ENCODE data around the gene SAT1. TPM values are rescaled to one million over a fixed set of nuclear protein-coding genes. Genes with fewer than 3 reads are reported as not detected.
A peak's percentile ranks its signal among the peaks of the same experiment; 100 is the strongest.
"Not testable (repeated sequence)": the region's sequence is repeated elsewhere in the genome, so short reads cannot be mapped to it uniquely, and the experiment has no call there.

The SAT1 gene
- polyA plus RNA-seq, 1 experiment = 46.1 TPM

GRCh38 chrX:23742697-23743622 is 40.0 kb upstream of the SAT1 start, which contains the start of gene ACOT9:
Gene ACOT9 (minus strand): TSS chrX:23743276. CDS start chrX:23743144, 132 bp downstream.
- no peak for TF ChIP-seq CTCF (IDR thresholded peaks at IDR 0.05; ENCODE audit: insufficient read depth, low read depth, low read length)
- CTCF ChIA-PET = interaction anchor here (0.6 to 1.2 kb wide), 3 partner anchors 9 to 160 kb away, joined by 3 to 6 read pairs (median 3); no protein-coding TSS in a partner anchor
- DNase-seq (ENCODE audit: low read depth) = peak; percentile 75
- Histone ChIP-seq H3K36me3 (ENCODE audit: control insufficient read depth, insufficient read depth, low read length) (no peaks in the 10 kb centered on the region), H3K27me3 (ENCODE audit: control insufficient read depth, insufficient read depth, low read length) (no peaks in the 10 kb centered on the region), H3K4me3 (ENCODE audit: low read depth, low read length) (peak within 1 kb of the TSS; percentile 84)
- POLR2A ChIA-PET = interaction anchor here (0.6 kb wide), 1 partner anchor 42 kb away, joined by 4 read pairs; no protein-coding TSS in a partner anchor

GRCh38 chrX:23743623-23743971 is 39.4 kb upstream of the SAT1 start:
- DNase-seq (ENCODE audit: low read depth); H3K27me3 ChIP-seq (ENCODE audit: control insufficient read depth, insufficient read depth, low read length); H3K36me3 ChIP-seq (ENCODE audit: control insufficient read depth, insufficient read depth, low read length); POLR2A ChIA-PET: not testable (repeated sequence)
- CTCF ChIA-PET = interaction anchor here (0.6 kb wide), 1 partner anchor 159 kb away, joined by 3 read pairs; no protein-coding TSS in a partner anchor
- peak overlapping the region; percentile 84; the same call in 1 of the 2 replicates for H3K4me3 ChIP-seq (ENCODE audit: low read depth, low read length)

GRCh38 chrX:23745786-23746185 is 37.2 kb upstream of the SAT1 start:
- no peaks in the 10 kb centered on the region for H3K36me3 ChIP-seq (ENCODE audit: control insufficient read depth, insufficient read depth, low read length)
- no peaks in the 10 kb centered on the region for H3K27me3 ChIP-seq (ENCODE audit: control insufficient read depth, insufficient read depth, low read length)
- ChIA-PET POLR2A (no interaction called here), CTCF (no interaction called here)
- no peak for TF ChIP-seq CTCF (IDR thresholded peaks at IDR 0.05; ENCODE audit: insufficient read depth, low read depth, low read length)
- no peak for DNase-seq (ENCODE audit: low read depth)
- H3K4me3 ChIP-seq (ENCODE audit: low read depth, low read length) = no peak overlapping the region

GRCh38 chrX:23749129-23749528 is 33.8 kb upstream of the SAT1 start:
- ChIA-PET CTCF (no interaction called here), POLR2A (no interaction called here)
- no peak overlapping the region for H3K4me3 ChIP-seq (ENCODE audit: low read depth, low read length)
- no peaks in the 10 kb centered on the region for H3K36me3 ChIP-seq (ENCODE audit: control insufficient read depth, insufficient read depth, low read length)
- H3K27me3 ChIP-seq (ENCODE audit: control insufficient read depth, insufficient read depth, low read length) = no peaks in the 10 kb centered on the region
- no peak for DNase-seq (ENCODE audit: low read depth)
- TF ChIP-seq CTCF (IDR thresholded peaks at IDR 0.05; ENCODE audit: insufficient read depth, low read depth, low read length) = no peak

DNA sequence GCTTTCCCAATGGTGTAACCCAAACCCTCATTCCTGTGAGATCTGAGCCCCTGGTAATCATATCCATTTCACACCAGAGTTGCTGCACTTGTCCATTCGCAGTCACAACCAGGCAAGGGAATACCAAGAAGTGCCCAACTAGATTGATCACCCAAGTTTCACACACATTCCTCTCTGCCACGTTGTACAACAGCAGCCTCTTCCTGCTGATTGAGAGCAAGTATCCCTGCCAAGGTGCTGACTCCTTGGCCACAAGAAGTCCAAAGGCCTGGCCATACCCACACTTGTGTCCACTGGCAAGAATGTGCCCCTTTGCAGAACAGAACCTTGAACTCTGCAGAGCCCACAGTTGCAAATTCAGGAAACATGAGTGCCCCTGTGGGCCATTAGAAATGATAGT is 33.4 kb upstream of the SAT1 start:
- H3K27me3 ChIP-seq (ENCODE audit: control insufficient read depth, insufficient read depth, low read length) = no peaks in the 10 kb centered on the region
- no peak for TF ChIP-seq CTCF (IDR thresholded peaks at IDR 0.05; ENCODE audit: insufficient read depth, low read depth, low read length)
- H3K4me3 ChIP-seq (ENCODE audit: low read depth, low read length) = no peak overlapping the region
- CTCF ChIA-PET = no interaction called here
- H3K36me3 ChIP-seq (ENCODE audit: control insufficient read depth, insufficient read depth, low read length) = no peaks in the 10 kb centered on the region
- POLR2A ChIA-PET = no interaction called here
- no peak for DNase-seq (ENCODE audit: low read depth)
